Measurements from ENCODE around the gene SRGAP3.

Gene SRGAP3

DNA sequence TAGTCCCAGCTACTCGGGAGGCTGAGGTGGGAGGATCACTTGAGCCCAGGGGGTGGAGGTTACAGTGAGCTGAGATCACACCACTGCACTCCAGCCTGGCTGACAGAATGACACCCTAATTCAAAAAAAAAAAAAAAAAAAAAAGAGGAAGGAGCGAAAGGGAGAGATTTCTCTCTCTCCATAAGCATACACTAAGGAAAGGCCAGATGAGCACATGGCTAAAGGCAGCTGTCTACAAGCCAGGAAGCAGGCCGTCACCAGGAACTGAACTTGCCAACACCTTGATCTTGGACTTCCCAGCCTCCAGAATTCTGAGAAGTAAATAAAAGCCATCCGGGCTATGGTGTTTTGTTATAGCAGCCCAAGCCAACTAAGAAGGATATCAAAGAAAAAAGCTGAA lies 7.5 kb downstream of the SRGAP3 start (continued):
- TF ChIP-seq OSR1 (CRISPR knock-in tag; IDR thresholded peaks at IDR 0.05) = no peak
- TF ChIP-seq GLIS3 (CRISPR knock-in tag; IDR thresholded peaks at IDR 0.05) = no peak
- no peak for TF ChIP-seq ZNF8 (CRISPR knock-in tag; IDR thresholded peaks at IDR 0.05)
- no peak for TF ChIP-seq ZFP30 (CRISPR knock-in tag; IDR thresholded peaks at IDR 0.05)
- no peak for TF ChIP-seq ZC3H10 (CRISPR knock-in tag; IDR thresholded peaks at IDR 0.05)
- TF ChIP-seq ZFP3 (CRISPR knock-in tag; IDR thresholded peaks at IDR 0.05) = no peak
- no peak for TF ChIP-seq SNAI2 (CRISPR knock-in tag; IDR thresholded peaks at IDR 0.05)
- TF ChIP-seq ESRRG (CRISPR knock-in tag; IDR thresholded peaks at IDR 0.05) = no peak
- no peak for TF ChIP-seq CSDC2 (CRISPR knock-in tag; IDR thresholded peaks at IDR 0.05)

DNA sequence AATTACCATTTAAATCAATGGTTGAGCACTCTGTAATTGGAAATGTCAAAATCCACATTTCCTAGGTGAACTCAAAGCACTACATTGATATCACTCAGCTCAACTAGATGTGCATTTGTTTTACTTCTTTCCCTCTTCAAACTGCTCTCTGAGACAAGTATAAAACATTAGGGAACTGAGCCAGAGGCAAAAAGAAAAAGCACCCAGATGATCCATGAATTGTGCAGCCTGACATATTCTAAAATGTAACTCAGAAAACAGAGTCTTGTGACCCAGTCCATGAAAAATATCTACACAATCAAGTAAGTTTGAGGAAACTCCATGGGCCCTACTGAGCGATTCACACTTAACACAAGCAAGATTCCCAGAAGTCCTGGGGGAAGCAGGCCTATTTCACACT lies 9.8 kb downstream of the SRGAP3 start:
- no peak for TF ChIP-seq TCF4 (CRISPR knock-in tag; IDR thresholded peaks at IDR 0.05; ENCODE audit: borderline replicate concordance)
- TF ChIP-seq CREB5 (CRISPR knock-in tag; IDR thresholded peaks at IDR 0.05; ENCODE audit: low read depth) = no peak
- no peak for TF ChIP-seq ZNF565 (CRISPR knock-in tag; conservative IDR thresholded peaks at IDR 0.05; ENCODE audit: low read depth)
- no peak for TF ChIP-seq ISL1 (CRISPR knock-in tag; IDR thresholded peaks at IDR 0.05)
- no peak for TF ChIP-seq RARB (CRISPR knock-in tag; IDR thresholded peaks at IDR 0.05)
- TF ChIP-seq GLIS3 (CRISPR knock-in tag; IDR thresholded peaks at IDR 0.05) = no peak
- ATAC-seq = no peak

DNA sequence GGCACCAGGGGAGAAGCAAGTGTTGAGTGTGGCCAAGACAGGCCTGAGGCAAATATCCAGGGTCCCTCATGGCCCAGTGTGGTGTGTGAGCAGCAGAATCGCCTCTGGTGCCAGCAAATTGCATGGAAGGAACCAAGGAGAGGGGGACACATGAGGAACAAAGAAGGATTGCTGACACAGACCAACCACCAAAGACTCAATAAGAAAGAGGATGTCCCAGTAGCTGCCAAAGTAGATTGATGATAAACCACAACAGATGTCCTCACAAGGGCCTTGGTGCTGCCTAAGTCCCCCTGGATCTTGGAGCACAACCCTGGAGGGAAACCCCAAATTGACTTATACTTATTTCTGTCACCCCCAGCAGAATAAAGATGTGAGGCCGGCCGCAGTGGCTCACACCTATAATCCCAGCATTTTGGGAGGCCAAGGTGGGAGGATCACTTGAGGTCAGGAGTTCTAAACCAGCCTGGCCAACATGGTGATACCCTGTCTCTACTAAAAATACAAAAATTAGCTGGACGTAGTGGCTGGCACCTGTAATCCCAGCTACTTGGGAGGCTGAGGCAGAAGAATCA lies 10.6 kb downstream of the SRGAP3 start:
- no peak for ATAC-seq
- no peak for TF ChIP-seq ZNF8 (CRISPR knock-in tag; IDR thresholded peaks at IDR 0.05)
- no peak for TF ChIP-seq ESRRG (CRISPR knock-in tag; IDR thresholded peaks at IDR 0.05)
- no peak for TF ChIP-seq TOX (CRISPR knock-in tag; IDR thresholded peaks at IDR 0.05; ENCODE audit: borderline replicate concordance)
- no peak for TF ChIP-seq CSDC2 (CRISPR knock-in tag; IDR thresholded peaks at IDR 0.05)
- no peak for TF ChIP-seq ZFP3 (CRISPR knock-in tag; IDR thresholded peaks at IDR 0.05)
- no peak for TF ChIP-seq ZNF70 (CRISPR knock-in tag; IDR thresholded peaks at IDR 0.05)
- TF ChIP-seq TCF4 (CRISPR knock-in tag; IDR thresholded peaks at IDR 0.05; ENCODE audit: borderline replicate concordance) = no peak
- TF ChIP-seq GLIS3 (CRISPR knock-in tag; IDR thresholded peaks at IDR 0.05) = no peak
- TF ChIP-seq SNAI2 (CRISPR knock-in tag; IDR thresholded peaks at IDR 0.05) = no peak

DNA sequence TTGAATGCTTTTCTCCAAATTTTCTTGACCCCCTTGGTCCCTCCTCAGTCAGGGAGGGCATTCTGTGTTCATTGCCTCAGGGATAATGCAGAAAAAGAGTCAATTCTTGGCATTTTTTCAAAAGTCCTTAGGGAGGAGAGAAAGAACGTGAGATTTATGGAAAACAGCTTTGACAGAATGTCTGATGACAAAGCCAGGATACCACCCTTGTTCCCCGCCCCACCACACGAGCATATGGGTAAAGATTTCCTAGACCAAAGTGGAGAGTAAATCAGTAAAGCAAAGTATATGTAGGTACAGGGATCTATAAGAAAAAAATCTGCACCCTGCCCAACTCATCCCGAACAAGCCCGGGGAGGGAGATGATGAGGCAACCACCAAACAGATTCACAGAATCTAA lies 11.2 kb downstream of the SRGAP3 start:
- ATAC-seq = no peak
- no peak for TF ChIP-seq ZNF8 (CRISPR knock-in tag; IDR thresholded peaks at IDR 0.05)
- TF ChIP-seq ESRRG (CRISPR knock-in tag; IDR thresholded peaks at IDR 0.05) = no peak
- no peak for TF ChIP-seq SNAI2 (CRISPR knock-in tag; IDR thresholded peaks at IDR 0.05)
- TF ChIP-seq, protein P1, sequence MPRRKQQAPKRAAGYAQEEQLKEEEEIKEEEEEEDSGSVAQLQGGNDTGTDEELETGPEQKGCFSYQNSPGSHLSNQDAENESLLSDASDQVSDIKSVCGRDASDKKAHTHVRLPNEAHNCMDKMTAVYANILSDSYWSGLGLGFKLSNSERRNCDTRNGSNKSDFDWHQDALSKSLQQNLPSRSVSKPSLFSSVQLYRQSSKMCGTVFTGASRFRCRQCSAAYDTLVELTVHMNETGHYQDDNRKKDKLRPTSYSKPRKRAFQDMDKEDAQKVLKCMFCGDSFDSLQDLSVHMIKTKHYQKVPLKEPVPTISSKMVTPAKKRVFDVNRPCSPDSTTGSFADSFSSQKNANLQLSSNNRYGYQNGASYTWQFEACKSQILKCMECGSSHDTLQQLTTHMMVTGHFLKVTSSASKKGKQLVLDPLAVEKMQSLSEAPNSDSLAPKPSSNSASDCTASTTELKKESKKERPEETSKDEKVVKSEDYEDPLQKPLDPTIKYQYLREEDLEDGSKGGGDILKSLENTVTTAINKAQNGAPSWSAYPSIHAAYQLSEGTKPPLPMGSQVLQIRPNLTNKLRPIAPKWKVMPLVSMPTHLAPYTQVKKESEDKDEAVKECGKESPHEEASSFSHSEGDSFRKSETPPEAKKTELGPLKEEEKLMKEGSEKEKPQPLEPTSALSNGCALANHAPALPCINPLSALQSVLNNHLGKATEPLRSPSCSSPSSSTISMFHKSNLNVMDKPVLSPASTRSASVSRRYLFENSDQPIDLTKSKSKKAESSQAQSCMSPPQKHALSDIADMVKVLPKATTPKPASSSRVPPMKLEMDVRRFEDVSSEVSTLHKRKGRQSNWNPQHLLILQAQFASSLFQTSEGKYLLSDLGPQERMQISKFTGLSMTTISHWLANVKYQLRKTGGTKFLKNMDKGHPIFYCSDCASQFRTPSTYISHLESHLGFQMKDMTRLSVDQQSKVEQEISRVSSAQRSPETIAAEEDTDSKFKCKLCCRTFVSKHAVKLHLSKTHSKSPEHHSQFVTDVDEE (CRISPR knock-in tag; IDR thresholded peaks at IDR 0.05) = no peak
- no peak for TF ChIP-seq PPARA (CRISPR knock-in tag; IDR thresholded peaks at IDR 0.05; ENCODE audit: borderline replicate concordance)
- TF ChIP-seq, protein P2, sequence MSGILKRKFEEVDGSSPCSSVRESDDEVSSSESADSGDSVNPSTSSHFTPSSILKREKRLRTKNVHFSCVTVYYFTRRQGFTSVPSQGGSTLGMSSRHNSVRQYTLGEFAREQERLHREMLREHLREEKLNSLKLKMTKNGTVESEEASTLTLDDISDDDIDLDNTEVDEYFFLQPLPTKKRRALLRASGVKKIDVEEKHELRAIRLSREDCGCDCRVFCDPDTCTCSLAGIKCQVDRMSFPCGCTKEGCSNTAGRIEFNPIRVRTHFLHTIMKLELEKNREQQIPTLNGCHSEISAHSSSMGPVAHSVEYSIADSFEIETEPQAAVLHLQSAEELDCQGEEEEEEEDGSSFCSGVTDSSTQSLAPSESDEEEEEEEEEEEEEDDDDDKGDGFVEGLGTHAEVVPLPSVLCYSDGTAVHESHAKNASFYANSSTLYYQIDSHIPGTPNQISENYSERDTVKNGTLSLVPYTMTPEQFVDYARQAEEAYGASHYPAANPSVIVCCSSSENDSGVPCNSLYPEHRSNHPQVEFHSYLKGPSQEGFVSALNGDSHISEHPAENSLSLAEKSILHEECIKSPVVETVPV (CRISPR knock-in tag; IDR thresholded peaks at IDR 0.05) = no peak
- TF ChIP-seq ZFP3 (CRISPR knock-in tag; IDR thresholded peaks at IDR 0.05) = no peak
- TF ChIP-seq ARNTL (CRISPR knock-in tag; IDR thresholded peaks at IDR 0.05; ENCODE audit: borderline replicate concordance, low read depth) = no peak
- TF ChIP-seq CREB5 (CRISPR knock-in tag; IDR thresholded peaks at IDR 0.05; ENCODE audit: low read depth) = no peak
- no peak for TF ChIP-seq TCF4 (CRISPR knock-in tag; IDR thresholded peaks at IDR 0.05; ENCODE audit: borderline replicate concordance)
